Stimulated activated CD4-positive, alpha-beta T cell treated with anti-CD3 and anti-CD28 coated beads, Interleukin-4, amount 100 ng/mL, for 1 hour (primary cell): ENCODE results near the gene CNTNAP3B.
"Not testable (repeated sequence)": the region's sequence is repeated elsewhere in the genome, so short reads cannot be mapped to it uniquely, and the experiment has no call there.

Experiments
- DNase-seq: peaks from one replicate; pipeline ENCODE4 v3.0.0-alpha.2; 2020

Gene CNTNAP3B

GRCh38 chr9:41974906-41975305 is 154.3 kb downstream of the CNTNAP3B start:
- not testable (repeated sequence) for DNase-seq

- DNase-seq, result not testable (repeated sequence)
Measured at GRCh38 chr9:41953007-41953406, 176.2 kb downstream of the CNTNAP3B start.

DNA sequence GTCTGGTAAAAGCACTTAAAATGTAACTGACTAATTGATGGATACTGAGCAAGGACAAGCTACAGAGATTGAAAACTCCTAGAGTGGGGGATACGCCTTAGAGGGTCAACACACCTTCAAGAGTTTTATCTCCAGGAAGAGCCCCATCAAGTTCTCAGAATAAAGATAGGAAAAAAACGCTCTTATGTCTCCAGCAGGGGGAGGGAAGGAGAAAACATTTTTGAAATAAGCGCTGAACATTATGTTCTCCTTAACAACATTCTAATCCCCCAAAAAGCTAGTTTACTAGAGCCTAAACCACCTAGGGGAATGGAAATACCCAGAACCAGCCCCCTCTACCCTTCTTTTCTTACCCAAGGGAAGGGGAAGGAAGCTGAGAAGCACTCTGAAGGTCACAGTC is 187.5 kb downstream of the CNTNAP3B start:
- DNase-seq, result not testable (repeated sequence)

DNA sequence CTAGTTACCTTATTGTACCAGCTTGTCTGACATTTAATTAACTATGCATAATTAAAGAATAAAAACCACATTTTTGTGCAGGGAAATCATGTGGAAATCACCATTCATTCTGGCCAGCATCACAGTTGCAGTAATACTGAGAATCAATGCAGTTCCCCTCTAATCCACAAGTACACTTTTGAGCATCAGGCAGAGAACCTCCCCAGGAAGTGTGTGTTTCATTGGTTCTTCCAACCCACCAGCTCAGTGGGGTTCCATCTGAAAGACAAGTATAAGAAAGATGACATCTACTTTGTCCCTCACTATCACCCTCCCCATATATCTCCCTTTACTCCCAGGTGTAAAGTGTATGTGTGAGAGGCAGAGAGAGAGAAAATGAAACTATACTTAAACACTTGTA is 191.1 kb downstream of the CNTNAP3B start:
- DNase-seq, result not testable (repeated sequence)

DNA sequence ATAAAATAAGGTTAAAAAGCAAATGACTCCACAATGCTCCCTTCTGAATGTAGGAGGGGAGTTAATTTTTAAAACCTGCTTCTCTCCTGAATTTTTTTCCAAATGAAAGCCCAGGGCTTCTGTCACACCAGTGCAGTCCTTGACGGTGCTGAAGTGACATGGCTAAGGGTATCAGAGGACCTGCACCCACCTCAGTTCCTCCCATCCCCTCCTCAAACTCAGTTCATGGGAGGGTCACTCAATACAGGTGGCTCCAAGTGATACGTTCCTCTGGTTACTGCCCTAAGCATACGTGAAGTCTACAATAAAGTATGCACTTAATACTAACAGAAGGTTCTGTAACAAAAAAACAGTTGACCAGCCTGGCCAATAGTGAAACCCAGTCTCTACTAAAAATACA is 193.5 kb downstream of the CNTNAP3B start:
- DNase-seq, result not testable (repeated sequence)

- DNase-seq, result not testable (repeated sequence)
Measured at GRCh38 chr9:41929172-41929571, 200.1 kb downstream of the CNTNAP3B start.

- DNase-seq, result not testable (repeated sequence)
Measured at GRCh38 chr9:41917374-41917773, 211.9 kb downstream of the CNTNAP3B start.

DNA sequence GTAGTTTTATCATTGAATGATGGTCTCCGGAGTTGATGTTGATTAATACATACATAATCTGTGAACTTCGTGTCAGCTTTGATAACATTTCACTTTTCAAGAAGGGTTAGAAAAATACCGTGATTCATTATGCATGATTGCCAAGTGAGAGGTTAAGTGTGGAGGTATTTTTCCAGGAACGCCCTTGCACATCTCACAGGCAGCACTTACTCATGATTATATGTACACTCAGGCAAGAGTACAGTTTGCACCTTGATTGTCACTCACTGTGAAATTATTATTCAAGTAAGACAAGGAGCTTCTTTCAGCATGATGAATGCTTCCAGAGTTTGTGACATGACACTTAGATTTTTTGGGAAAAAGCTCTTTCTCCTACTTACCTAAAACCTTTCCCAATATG is 223.7 kb downstream of the CNTNAP3B start:
- not testable (repeated sequence) for DNase-seq

DNA sequence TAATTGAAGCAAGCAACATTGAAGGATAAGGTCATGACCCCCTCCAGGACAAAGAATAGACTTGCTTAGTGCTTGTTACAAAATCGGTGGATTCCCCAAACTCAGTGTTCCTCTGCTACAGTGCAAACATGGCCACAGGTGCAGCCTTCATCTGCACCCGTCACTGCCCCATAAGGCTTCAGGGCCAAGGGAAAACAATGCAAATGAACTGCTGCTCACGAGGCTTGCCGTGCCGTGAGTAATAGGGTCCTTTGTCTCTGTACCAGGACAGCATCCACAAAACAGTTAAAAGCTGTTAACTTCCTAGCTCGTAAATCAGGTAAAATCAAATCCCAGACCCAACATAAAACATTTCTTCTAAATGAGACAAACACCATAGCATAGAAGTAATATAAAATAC is 226.5 kb downstream of the CNTNAP3B start:
- DNase-seq, result not testable (repeated sequence)

- not testable (repeated sequence) for DNase-seq
Measured at GRCh38 chr9:41898720-41899343, 230.4 kb downstream of the CNTNAP3B start.

- not testable (repeated sequence) for DNase-seq
Measured at GRCh38 chr9:41874557-41874956, 254.7 kb downstream of the CNTNAP3B start.

DNA sequence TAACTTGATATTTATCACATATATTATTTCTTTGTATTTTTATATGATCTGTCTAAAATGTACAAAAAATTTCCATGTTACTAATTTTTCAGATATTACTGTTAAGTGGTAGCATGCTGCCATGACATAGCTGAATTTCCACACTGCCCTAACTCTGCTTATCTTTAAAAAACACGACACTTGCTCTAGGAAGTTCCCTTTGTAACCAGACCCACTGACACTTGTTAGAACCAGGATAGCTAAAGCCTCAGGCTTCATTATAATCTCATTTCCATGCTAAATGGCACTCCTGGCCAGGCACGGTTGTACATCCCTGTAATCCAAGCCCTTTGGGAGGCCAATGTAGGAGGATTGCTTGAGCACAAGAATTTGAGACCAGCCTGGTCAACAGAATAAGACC is 273.8 kb downstream of the CNTNAP3B start:
- not testable (repeated sequence) for DNase-seq

DNA sequence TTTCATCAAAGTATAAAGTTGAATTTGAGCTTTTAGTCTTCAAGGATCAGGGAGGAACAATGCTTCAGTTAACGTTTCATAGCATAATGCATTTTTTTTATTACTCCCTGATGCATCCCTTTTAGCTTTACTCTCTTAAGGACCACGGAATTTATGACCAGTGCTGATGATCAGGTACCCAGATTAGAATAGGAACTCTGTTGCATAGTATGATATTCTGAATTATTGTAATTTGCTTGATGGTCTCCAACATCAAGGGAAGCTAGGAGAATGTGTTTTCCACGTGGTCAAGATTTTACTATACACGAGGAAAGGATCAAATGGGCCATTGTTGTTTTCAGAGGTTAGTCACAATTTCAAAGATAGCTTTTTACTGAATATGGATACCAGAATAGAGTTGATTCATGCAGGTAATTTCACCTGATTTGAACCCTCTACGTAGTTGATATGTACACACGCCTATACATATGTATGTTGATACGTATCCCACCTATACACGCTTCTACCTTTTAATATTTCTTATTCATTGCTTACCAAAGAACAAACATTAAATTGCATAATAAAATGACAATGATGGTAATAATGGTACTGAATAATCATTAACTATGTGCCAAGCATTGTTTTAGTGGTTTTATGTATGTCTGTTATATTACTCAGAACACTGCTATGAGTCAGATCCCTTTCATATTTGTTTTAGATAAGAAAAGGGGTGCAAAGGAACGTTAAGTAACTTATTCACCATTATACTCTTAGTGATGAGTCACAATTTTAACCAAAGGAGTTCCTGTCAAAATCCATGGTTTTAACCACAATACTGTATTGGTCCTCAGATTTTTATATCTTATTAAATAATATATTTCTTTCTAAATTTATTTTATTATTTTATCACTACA is 277.1 kb downstream of the CNTNAP3B start:
- DNase-seq, result not testable (repeated sequence)

DNA sequence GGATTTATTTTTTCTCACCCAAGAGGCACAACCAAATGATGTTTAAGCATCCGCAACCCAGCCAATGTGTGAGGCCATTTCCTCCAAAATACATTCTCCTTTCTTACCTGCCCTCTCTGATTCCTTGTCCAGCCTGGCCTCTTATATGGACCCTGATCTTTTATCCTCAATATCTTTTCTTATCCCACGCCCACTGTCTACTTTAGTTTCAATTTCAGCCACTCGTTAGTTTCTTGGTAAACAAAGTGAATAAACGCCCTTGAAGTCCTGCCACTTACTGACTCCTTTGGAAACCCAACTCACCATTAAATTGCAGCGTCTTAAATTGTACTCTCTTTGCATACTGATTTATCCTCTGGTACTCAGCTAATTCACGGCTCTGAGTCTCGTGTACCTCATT is 281.4 kb downstream of the CNTNAP3B start:
- DNase-seq, result not testable (repeated sequence)
